Measurements from ENCODE around the gene EML6. TPM values are rescaled to one million over a fixed set of nuclear protein-coding genes. Genes with fewer than 3 reads are reported as not detected.

Gene EML6
- total RNA-seq, 1 donor from 2014 or later, result 1.1 TPM

DNA sequence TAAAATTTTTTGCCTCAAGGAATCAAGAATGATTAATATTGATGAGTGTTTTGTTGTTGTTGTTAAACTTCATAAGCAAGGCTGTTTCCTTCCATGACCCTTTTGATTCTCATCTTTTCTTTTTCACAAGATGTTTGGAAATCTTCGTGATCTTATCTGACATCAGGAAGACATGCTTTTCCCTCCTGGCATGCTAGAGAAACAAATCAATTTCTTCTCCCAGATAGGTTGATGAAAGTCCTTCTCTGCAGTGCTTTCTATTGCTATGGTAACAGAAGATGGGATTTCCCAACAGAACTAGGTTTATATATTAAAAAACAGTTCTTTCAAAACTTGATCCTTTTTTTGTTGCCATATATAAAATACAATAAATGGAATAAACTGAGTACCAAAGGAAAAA lies 85.2 kb downstream of the EML6 start:
- no peak overlapping the region for H3K4me3 Mint-ChIP-seq (ENCODE audit: unreplicated experiment)
- H3K4me1 Mint-ChIP-seq (ENCODE audit: unreplicated experiment), result no peaks in the 10 kb centered on the region
- H3K9me3 Mint-ChIP-seq (ENCODE audit: unreplicated experiment), result peaks cover 13% of the 10 kb centered on the region
- H3K27me3 Mint-ChIP-seq (ENCODE audit: unreplicated experiment), result peaks cover 44% of the 10 kb centered on the region
- H3K27ac Mint-ChIP-seq (ENCODE audit: unreplicated experiment), result no peak overlapping the region
- DNase-seq (ENCODE audit: extremely low spot score, unreplicated experiment), result no peak
- TF ChIP-seq, protein P1, sequence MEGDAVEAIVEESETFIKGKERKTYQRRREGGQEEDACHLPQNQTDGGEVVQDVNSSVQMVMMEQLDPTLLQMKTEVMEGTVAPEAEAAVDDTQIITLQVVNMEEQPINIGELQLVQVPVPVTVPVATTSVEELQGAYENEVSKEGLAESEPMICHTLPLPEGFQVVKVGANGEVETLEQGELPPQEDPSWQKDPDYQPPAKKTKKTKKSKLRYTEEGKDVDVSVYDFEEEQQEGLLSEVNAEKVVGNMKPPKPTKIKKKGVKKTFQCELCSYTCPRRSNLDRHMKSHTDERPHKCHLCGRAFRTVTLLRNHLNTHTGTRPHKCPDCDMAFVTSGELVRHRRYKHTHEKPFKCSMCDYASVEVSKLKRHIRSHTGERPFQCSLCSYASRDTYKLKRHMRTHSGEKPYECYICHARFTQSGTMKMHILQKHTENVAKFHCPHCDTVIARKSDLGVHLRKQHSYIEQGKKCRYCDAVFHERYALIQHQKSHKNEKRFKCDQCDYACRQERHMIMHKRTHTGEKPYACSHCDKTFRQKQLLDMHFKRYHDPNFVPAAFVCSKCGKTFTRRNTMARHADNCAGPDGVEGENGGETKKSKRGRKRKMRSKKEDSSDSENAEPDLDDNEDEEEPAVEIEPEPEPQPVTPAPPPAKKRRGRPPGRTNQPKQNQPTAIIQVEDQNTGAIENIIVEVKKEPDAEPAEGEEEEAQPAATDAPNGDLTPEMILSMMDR (IDR thresholded peaks at IDR 0.05), result no peak
- H3K36me3 Mint-ChIP-seq (ENCODE audit: unreplicated experiment), result no peaks in the 10 kb centered on the region

DNA sequence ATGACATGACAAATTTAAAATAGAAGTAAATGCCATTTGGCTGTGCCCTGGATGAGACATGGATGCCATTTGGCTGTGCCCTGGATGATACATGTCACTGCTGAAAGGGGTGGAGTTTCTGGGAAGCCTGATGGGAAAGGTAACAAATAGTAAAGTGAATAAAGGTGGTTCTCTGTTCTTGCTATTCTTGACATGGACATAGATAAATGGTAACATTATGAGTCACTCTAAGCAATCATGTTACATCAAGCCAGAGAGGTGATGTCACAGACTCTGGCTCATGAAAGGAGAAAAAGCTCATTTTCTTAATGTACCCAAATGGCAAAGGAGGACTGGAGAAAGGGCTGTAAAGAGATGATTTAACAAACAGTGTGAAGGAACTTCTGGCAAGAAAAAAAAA lies 86.4 kb downstream of the EML6 start:
- DNase-seq (ENCODE audit: extremely low spot score, unreplicated experiment), result no peak
- Mint-ChIP-seq H3K4me3 (ENCODE audit: unreplicated experiment) (no peak overlapping the region), H3K36me3 (ENCODE audit: unreplicated experiment) (no peaks in the 10 kb centered on the region)

DNA sequence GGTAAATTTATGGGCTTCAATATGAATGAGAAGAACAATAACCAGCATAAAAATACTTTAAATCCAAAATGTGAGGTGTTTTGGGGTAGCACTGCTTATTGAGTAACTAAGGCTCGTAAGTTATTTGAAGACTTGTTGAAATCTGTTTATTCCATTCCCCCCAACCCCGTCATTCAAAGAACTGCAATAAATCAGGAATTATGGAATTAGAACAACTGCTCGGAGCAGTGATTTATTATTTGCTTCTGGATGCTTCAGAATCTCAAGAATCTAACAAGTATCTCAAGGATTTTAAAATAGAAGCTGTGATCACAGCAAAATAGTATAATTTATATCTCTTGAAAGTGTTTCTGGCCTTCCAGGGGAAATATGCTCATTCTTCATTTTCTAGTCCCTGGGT lies 86.8 kb downstream of the EML6 start:
- H3K27ac Mint-ChIP-seq (ENCODE audit: unreplicated experiment), result no peak overlapping the region
- TF ChIP-seq, protein P1 (IDR thresholded peaks at IDR 0.05), result no peak

More for the DNA sequence above, 86.4 kb downstream of the EML6 start:
- TF ChIP-seq, protein P1 (IDR thresholded peaks at IDR 0.05), result no peak
- no peaks in the 10 kb centered on the region for H3K4me1 Mint-ChIP-seq (ENCODE audit: unreplicated experiment)
- H3K27ac Mint-ChIP-seq (ENCODE audit: unreplicated experiment), result no peak overlapping the region
- peaks cover 11% of the 10 kb centered on the region for H3K9me3 Mint-ChIP-seq (ENCODE audit: unreplicated experiment)
- H3K27me3 Mint-ChIP-seq (ENCODE audit: unreplicated experiment), result peaks cover 45% of the 10 kb centered on the region

DNA sequence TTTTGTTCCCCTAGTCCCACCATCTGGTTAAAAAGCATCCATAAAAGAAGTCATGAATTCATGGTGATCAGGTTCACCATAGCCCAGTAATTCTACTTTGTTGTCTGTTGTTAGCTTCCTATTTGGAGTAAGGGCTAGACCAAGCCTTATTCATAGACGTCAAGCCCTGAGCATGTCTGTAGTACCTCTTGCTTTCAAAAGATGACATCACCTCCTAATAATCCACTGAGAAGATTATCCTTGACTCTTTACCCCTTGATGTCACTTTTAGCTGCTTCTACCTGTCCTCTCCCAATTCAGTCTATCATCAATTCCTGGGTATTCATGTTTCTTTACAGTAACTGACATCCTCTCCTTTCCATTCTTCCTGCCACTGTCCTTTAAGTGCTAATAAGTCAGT lies 90.1 kb downstream of the EML6 start:
- no peak for DNase-seq (ENCODE audit: extremely low spot score, unreplicated experiment)
- Mint-ChIP-seq H3K4me1 (ENCODE audit: unreplicated experiment) (no peaks in the 10 kb centered on the region), H3K36me3 (ENCODE audit: unreplicated experiment) (no peaks in the 10 kb centered on the region), H3K9me3 (ENCODE audit: unreplicated experiment) (no peaks in the 10 kb centered on the region), H3K27me3 (ENCODE audit: unreplicated experiment) (peaks cover 40% of the 10 kb centered on the region), H3K27ac (ENCODE audit: unreplicated experiment) (no peak overlapping the region), H3K4me3 (ENCODE audit: unreplicated experiment) (no peak overlapping the region)
- TF ChIP-seq, protein P1 (IDR thresholded peaks at IDR 0.05), result no peak

More for the DNA sequence above, 86.8 kb downstream of the EML6 start:
- H3K4me1 Mint-ChIP-seq (ENCODE audit: unreplicated experiment), result no peaks in the 10 kb centered on the region
- no peak overlapping the region for H3K4me3 Mint-ChIP-seq (ENCODE audit: unreplicated experiment)
- no peak for DNase-seq (ENCODE audit: extremely low spot score, unreplicated experiment)
- peaks cover 40% of the 10 kb centered on the region for H3K27me3 Mint-ChIP-seq (ENCODE audit: unreplicated experiment)
- H3K9me3 Mint-ChIP-seq (ENCODE audit: unreplicated experiment), result peaks cover 7% of the 10 kb centered on the region
- H3K36me3 Mint-ChIP-seq (ENCODE audit: unreplicated experiment), result no peaks in the 10 kb centered on the region

DNA sequence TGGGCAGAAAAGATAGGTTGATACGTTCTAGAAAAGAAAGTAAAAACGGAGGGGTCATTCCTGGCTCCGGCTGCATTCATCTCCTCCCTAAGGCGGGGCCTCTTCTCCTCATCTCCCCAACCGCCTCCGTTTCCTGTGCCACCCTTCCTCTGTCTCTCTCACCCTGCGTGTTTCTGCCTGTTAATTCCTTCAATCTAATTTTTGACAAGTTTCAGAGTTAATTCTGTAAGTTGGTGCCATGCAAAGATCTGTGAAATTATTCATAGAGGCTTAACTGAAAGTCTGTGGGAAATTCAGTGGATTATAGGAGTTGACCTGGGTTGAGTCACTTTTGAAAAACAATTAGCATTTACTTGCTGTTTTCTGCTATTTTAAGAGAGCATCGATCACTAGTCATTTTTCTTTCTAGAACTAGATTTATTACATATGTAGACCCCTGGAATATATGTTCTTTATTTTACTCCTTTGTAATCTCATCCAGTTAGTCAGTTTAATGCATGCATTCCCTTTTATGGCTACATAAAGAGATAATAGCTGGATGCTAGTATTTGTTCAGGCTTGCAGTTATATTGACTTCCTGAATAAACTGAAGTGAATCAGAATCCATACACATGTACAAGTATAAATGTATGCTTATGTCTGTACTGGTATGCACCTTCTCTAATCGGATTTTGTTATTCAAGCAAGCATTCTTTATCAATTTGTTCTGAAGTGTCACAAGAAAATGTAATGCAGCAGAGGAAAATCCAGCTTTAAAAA lies 91.1 kb downstream of the EML6 start:
- H3K9me3 Mint-ChIP-seq (ENCODE audit: unreplicated experiment), result no peaks in the 10 kb centered on the region
- H3K27ac Mint-ChIP-seq (ENCODE audit: unreplicated experiment), result no peak overlapping the region
- H3K4me1 Mint-ChIP-seq (ENCODE audit: unreplicated experiment), result no peaks in the 10 kb centered on the region
- H3K27me3 Mint-ChIP-seq (ENCODE audit: unreplicated experiment), result peaks cover 33% of the 10 kb centered on the region
- no peak for DNase-seq (ENCODE audit: extremely low spot score, unreplicated experiment)
- H3K4me3 Mint-ChIP-seq (ENCODE audit: unreplicated experiment), result no peak overlapping the region
- TF ChIP-seq, protein P1 (IDR thresholded peaks at IDR 0.05), result no peak
- no peaks in the 10 kb centered on the region for H3K36me3 Mint-ChIP-seq (ENCODE audit: unreplicated experiment)
